T-helper 17 cell (primary cell): Measurements from ENCODE around the gene KIF25. TPM values are rescaled to one million over a fixed set of nuclear protein-coding genes. Genes with fewer than 3 reads are reported as not detected.
A peak's percentile ranks its signal among the peaks of the same experiment; 100 is the strongest.
"Not testable (repeated sequence)": the region's sequence is repeated elsewhere in the genome, so short reads cannot be mapped to it uniquely, and the experiment has no call there.

Experiments
- ATAC-seq: fragments of 150-1000 bp; cut with Tn5 transposase; 2 replicates; pipeline ENCODE4 v1.10.0; 2021; ENCODE audit warnings: mild to moderate bottlenecking, moderate library complexity
- DNase-seq, 3 donors: peaks; one replicate each; pipeline versions ENCODE4 v3.0.0 to v3.0.0-alpha.2; 2020 to 2021
- H3K9me3 ChIP-seq: one replicate; pipeline ENCODE4 v1.7.0; 2013; ENCODE audit warnings: low read length, mild to moderate bottlenecking; ENCODE audit not compliant: control insufficient read depth, poor library complexity, severe bottlenecking
- H3K27ac Mint-ChIP-seq: one replicate; pipeline ENCODE4 v1.8.0; 2022; ENCODE audit warnings: mild to moderate bottlenecking, moderate library complexity, mixed read lengths
- H3K27me3 Mint-ChIP-seq: one replicate; pipeline ENCODE4 v1.8.0; 2022; ENCODE audit warnings: mixed read lengths
- H3K36me3 Mint-ChIP-seq: one replicate; pipeline ENCODE4 v1.8.0; 2022; ENCODE audit warnings: low read depth, mixed read lengths
- H3K4me1 Mint-ChIP-seq: one replicate; pipeline ENCODE4 v1.8.0; 2022; ENCODE audit warnings: mild to moderate bottlenecking, mixed read lengths
- H3K4me3 Mint-ChIP-seq: one replicate; pipeline ENCODE4 v1.8.0; 2022; ENCODE audit warnings: mild to moderate bottlenecking, moderate library complexity, mixed read lengths
- total RNA-seq, 4 donors: library from RNA in 2 of 4; stranded (reverse) in 2 of 4; gene quantifications; one replicate each; pipeline ENCODE4 v1.2.3 and lab custom pipeline; 2022 to 2026

Gene KIF25
- total RNA-seq, 2 donors from 2014 or later, result not detected

DNA sequence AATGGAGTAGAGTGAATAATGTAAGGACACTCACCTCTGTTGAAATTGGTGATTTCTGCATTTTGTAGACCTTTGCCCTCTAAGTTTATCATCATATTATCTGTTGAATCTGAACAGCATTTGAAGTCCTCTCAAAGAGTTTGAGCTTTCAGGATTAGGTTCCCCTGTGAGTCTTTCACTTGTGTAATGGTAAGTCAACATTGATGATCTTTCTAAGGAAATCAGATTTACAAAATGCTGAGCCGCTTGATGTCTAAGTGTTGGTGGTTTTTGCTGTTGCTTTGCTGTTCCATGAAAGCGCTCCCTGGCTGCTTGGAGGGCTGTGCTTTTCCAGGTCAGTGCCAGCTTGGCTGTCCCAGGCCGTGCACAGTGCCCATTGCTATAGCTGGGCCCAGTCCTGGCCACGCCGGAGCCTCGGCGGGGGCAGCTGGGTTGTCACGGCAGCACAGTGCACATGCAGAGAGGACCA is 33.8 kb upstream of the KIF25 start:
- no peaks in the 10 kb centered on the region for H3K9me3 ChIP-seq
- DNase-seq (no peak), ATAC-seq (no peak)
- no peaks in the 10 kb centered on the region for H3K27me3 Mint-ChIP-seq
- H3K27ac Mint-ChIP-seq, result no peak overlapping the region
- H3K36me3 Mint-ChIP-seq, result peaks cover 19% of the 10 kb centered on the region
- H3K4me1 Mint-ChIP-seq, result peaks cover 16% of the 10 kb centered on the region
- no peak overlapping the region for H3K4me3 Mint-ChIP-seq

DNA sequence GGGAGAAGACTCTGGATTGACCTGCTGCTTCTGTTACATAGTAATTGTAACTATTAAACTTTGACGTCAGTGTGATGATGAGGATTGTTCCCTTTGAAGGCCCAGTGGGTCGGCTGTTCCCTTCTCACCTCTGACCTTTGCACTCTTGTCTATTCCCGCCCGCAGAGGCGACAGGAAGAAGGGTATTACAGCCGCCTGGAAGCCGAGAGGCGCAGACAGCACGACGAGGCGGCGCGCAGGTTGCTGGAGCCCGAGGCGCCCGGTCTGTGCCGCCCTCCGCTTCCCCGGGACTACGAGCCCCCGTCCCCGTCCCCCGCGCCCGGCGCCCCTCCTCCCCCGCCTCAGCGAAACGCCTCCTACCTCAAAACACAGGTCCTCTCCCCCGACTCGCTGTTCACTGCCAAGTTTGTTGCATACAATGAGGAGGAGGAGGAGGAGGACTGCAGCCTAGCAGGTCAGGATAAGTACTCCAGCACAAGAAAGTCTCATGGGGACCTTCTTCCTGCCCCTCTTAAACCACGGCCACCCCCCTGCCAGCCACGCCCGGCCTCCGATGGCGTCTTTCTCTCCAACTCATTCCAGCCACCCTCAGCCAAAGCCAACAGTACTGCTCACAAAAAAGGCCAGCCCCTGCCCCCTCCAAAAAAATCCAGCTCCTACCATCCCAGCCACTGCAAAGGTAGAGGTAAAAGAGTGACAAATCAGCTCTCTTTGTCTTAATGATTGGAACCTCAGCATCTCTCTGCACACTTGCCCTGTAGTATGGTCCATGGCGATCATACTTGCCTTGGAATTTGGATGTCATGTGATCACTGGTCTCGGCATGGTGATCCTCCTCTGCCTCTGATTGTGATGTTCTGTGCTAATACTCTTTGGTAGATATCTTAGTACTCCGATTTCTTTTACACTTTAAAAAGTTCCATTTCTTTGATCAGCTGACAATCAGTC is 31.6 kb upstream of the KIF25 start:
- H3K27me3 Mint-ChIP-seq, result no peaks in the 10 kb centered on the region
- peaks cover 15% of the 10 kb centered on the region for H3K4me1 Mint-ChIP-seq
- no peak for ATAC-seq
- peak overlapping the region; percentile 66 for H3K4me3 Mint-ChIP-seq
- H3K36me3 Mint-ChIP-seq, result peaks cover 23% of the 10 kb centered on the region
- H3K9me3 ChIP-seq, result no peaks in the 10 kb centered on the region
- DNase-seq, result no peak
- H3K27ac Mint-ChIP-seq, result no peak overlapping the region

DNA sequence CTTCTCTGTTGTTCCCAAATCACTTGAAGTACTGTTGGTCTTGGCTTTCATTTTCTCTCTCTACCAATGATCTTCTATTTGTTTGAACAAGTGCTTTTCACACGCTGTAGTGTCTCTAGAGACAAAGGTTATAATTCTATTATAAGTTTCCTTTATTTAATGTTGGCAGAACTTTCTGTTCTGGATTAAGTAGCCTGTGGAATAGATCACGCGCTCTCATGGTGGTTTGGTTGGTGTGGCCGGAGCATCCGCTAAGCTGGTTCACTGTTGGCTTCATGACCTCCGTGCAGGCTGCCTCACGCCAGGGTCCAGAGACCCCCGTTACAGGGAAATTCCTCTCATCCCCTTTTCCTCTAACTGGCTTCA is 30.9 kb upstream of the KIF25 start:
- ATAC-seq, result no peak
- no peaks in the 10 kb centered on the region for H3K9me3 ChIP-seq
- H3K27ac Mint-ChIP-seq, result no peak overlapping the region
- H3K27me3 Mint-ChIP-seq, result no peaks in the 10 kb centered on the region
- DNase-seq, result no peak
- H3K4me1 Mint-ChIP-seq, result peaks cover 15% of the 10 kb centered on the region
- peaks cover 23% of the 10 kb centered on the region for H3K36me3 Mint-ChIP-seq
- no peak overlapping the region for H3K4me3 Mint-ChIP-seq

DNA sequence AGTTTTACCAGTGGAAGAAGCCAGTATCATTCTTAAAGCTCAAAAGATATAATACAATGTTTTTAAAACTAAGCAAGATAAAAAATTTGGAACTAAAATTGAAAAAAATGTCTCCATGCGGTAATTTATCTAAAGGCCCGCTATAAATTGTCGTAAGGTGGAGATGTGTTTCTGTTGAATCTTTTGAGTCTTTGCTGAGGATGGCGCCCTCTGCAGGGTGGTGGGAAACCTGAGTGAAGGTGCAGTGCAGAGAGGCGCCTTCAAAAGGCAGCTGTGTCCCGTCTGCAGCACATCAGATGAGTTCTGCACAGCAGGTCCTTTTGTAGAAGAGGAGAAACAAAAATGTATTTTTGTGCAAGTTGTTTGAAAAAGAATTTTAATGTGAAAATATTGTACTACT is 29.4 kb upstream of the KIF25 start:
- no peak overlapping the region for H3K27ac Mint-ChIP-seq
- no peaks in the 10 kb centered on the region for H3K9me3 ChIP-seq
- H3K27me3 Mint-ChIP-seq, result no peaks in the 10 kb centered on the region
- H3K36me3 Mint-ChIP-seq, result peaks cover 20% of the 10 kb centered on the region
- H3K4me1 Mint-ChIP-seq, result peaks cover 17% of the 10 kb centered on the region
- no peak overlapping the region for H3K4me3 Mint-ChIP-seq
- ATAC-seq, result no peak
- DNase-seq, result no peak

DNA sequence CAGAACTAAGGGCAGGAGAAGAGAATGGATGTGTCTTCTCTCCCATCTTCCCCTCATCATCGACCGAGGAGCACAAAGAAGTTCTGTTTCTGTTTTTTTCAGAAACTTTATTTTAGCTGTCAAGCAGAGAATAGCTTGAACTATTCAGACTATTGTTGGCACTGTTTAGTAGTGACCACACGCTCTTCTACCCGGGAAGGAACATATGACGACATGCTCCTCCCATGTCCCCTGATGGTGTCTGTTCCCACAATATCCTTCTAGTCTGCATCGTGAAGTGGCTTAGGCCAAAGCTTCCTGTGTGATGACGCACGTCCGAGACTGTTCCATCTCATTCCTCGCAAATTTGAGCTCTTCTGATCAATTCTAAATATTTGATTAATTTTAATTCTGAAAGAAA is 27.2 kb upstream of the KIF25 start:
- DNase-seq, result no peak
- peaks cover 14% of the 10 kb centered on the region for H3K36me3 Mint-ChIP-seq
- no peak overlapping the region for H3K4me3 Mint-ChIP-seq
- H3K4me1 Mint-ChIP-seq, result peaks cover 15% of the 10 kb centered on the region
- no peak for ATAC-seq
- H3K27me3 Mint-ChIP-seq, result peaks cover 7% of the 10 kb centered on the region
- no peaks in the 10 kb centered on the region for H3K9me3 ChIP-seq
- no peak overlapping the region for H3K27ac Mint-ChIP-seq

DNA sequence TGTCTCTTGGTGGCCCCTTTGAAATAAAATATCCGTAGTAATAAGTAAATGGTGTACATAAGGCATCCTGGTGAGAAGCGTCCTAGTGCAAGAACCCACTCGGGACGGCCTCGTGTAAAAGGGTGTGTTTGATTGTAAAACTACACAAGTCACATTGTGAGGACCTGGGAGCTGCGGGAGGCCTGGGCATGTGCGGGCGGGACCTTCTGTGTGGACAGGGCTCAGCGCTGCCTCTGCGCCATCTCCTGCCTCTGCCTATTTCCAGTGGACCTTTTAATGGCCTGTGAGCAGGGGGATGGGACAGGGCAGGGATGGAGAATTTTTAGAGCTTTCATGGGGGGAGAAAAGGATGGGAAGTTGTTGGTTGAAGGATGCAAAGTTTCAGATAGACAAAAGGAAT is 25.3 kb upstream of the KIF25 start:
- H3K4me3 Mint-ChIP-seq, result no peak overlapping the region
- H3K27me3 Mint-ChIP-seq, result peaks cover 7% of the 10 kb centered on the region
- no peaks in the 10 kb centered on the region for H3K9me3 ChIP-seq
- DNase-seq (no peak), ATAC-seq (no peak)
- peaks cover 7% of the 10 kb centered on the region for H3K36me3 Mint-ChIP-seq
- H3K4me1 Mint-ChIP-seq, result peaks cover 5% of the 10 kb centered on the region
- H3K27ac Mint-ChIP-seq, result no peak overlapping the region

DNA sequence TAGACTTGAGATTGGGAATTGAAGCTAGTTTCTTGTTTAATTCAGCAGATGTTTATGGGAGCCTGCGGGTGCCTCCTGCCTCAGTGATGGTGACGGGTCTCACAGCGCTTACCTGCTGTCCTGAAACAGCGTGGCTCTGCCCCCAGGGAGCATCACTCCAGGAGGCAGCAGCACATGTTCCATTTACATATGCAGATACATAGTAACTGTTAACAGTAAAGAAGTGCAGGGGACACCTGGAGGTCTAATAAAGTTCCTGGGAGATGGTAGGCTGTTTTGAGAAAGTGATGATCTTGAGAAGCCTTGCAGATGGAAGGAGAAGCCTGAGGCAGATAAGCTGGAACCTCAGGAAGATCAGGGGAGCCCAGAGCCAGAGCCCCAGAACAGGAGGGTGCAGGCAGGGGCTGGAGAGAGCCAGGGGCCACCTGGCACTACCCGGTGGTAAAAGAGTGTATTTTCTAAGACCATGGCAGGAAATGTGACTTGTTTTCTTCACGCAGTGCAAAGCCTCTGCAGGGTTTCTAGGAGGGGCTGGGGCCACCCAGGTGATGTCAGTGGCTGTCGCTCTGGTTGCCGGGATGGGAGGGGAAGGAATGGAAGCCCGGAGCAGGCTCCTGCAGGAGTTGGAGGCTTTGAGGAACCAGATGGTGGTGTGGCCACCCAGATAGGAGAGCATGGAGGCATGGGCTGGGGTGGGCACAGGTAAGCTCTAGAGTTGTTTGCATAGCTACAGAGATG is 24.2 kb upstream of the KIF25 start:
- H3K9me3 ChIP-seq, result no peaks in the 10 kb centered on the region
- H3K36me3 Mint-ChIP-seq, result peaks cover 3% of the 10 kb centered on the region
- peaks cover 7% of the 10 kb centered on the region for H3K27me3 Mint-ChIP-seq
- H3K4me3 Mint-ChIP-seq, result peak overlapping the region; percentile 5
- H3K4me1 Mint-ChIP-seq, result peaks cover 5% of the 10 kb centered on the region
- ATAC-seq, result no peak
- DNase-seq, result no peak
- H3K27ac Mint-ChIP-seq, result no peak overlapping the region

DNA sequence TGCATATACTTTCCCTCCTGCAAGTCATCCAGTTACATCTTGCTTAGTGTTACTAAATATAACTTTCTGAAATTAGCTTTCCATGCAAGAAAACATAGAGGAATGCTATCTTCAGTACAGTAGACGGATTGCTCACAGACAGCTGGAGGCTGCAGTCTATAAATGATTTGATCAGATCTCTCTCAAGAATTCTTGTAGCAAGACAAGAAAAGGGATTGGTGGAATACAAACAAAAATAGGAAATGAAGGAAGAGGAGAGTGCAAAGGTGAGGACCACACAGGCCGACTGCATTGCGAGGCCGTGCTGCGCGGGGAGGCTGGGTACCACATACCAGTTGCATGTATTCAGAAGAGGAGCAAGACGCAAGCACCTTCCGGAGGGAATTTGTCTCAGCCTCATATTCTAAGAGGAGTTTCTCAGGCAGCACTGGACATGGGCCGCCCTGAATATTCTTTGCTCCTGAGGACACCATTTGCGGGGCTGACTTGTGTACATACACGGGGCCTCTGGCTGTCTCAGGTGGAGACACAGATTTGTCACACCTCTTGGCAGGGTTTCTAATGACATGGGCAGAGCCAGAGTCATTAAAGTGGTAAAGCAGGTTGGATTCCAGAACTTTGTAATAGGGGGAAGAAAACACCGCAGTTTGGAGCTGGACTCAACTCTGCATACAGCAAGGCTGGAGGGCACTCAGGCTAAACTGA is 22.7 kb upstream of the KIF25 start:
- Mint-ChIP-seq H3K4me1 (peaks cover 5% of the 10 kb centered on the region), H3K36me3 (peaks cover under 1% of the 10 kb centered on the region), H3K27me3 (peaks cover 7% of the 10 kb centered on the region), H3K27ac (no peak overlapping the region), H3K4me3 (no peak overlapping the region)
- DNase-seq (no peak), ATAC-seq (no peak)
- H3K9me3 ChIP-seq, result no peaks in the 10 kb centered on the region

DNA sequence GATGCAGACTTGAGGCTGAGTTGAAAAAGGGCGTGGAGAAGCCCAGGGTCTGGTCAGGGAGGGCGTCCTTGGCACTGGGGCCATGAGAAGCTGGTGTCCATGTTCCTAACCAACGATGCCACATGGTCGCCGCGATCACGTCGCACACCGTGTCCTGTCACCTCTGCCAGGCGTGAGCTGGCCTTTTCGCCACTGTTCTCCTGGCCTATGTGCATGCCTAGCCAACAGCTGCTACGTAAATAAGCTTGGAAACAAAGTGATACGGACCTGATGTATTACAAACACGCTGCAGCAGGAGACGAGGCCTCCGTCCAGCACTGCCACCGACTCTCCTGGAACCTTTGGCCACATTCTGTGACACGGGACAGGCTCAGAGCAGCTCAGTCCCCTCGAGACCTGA is 22.0 kb upstream of the KIF25 start:
- H3K27ac Mint-ChIP-seq, result no peak overlapping the region
- no peak for ATAC-seq

DNA sequence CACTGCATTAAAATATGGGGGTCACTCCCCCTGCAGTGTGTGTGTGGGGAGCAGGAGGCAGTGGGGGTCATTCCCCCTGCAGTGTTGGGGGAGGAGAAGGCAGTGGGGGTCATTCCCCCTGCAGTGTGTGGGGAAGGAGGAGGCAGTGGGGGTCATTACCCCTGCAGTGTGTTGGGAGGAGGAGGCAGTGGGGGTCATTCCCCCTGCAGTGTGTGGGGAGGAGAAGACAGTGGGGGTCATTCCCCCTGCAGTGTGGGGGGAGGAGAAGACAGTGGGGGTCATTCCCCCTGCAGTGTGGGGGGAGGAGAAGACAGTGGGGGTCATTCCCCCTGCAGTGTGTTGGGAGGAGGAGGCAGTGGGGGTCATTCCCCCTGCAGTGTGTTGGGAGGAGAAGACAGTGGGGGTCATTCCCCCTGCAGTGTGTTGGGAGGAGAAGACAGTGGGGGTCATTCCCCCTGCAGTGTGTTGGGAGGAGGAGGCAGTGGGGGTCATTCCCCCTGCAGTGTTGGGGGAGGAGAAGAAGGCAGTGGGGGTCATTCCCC is 21.3 kb upstream of the KIF25 start:
- ATAC-seq, H3K9me3 ChIP-seq, H3K4me3 Mint-ChIP-seq, H3K27ac Mint-ChIP-seq, H3K27me3 Mint-ChIP-seq, H3K36me3 Mint-ChIP-seq, DNase-seq, H3K4me1 Mint-ChIP-seq: not testable (repeated sequence)

More for the DNA sequence above, 22.0 kb upstream of the KIF25 start:
- H3K9me3 ChIP-seq, result no peaks in the 10 kb centered on the region
- Mint-ChIP-seq H3K36me3 (no peaks in the 10 kb centered on the region), H3K4me1 (peaks cover 5% of the 10 kb centered on the region), H3K27me3 (peaks cover 7% of the 10 kb centered on the region), H3K4me3 (no peak overlapping the region)
- no peak for DNase-seq

DNA sequence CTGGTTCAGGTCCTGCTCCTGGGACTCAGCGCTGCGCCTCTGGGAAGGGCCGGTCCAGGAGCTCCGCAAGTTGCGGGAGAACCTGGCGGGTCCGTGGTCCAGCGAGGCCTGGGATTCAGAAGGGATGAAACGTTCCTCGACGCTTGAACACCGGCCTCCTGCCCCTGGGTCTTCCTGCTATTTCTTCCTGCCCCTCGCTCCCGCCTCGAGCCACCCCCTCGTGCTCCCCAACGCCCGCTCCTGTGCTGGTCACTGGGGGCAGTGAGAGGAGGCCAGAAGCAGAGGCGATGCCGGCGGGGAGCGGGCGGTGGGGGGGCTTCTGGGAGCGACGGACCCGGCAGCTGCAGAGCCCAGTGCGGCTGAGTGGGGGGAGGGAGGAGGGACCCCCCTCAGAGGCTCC is 20.8 kb upstream of the KIF25 start:
- no peak for DNase-seq
- Mint-ChIP-seq H3K4me3 (no peak overlapping the region), H3K36me3 (no peaks in the 10 kb centered on the region), H3K27me3 (peaks cover 7% of the 10 kb centered on the region), H3K27ac (no peak overlapping the region), H3K4me1 (peaks cover 8% of the 10 kb centered on the region)
- ATAC-seq, result no peak
- H3K9me3 ChIP-seq, result no peaks in the 10 kb centered on the region

DNA sequence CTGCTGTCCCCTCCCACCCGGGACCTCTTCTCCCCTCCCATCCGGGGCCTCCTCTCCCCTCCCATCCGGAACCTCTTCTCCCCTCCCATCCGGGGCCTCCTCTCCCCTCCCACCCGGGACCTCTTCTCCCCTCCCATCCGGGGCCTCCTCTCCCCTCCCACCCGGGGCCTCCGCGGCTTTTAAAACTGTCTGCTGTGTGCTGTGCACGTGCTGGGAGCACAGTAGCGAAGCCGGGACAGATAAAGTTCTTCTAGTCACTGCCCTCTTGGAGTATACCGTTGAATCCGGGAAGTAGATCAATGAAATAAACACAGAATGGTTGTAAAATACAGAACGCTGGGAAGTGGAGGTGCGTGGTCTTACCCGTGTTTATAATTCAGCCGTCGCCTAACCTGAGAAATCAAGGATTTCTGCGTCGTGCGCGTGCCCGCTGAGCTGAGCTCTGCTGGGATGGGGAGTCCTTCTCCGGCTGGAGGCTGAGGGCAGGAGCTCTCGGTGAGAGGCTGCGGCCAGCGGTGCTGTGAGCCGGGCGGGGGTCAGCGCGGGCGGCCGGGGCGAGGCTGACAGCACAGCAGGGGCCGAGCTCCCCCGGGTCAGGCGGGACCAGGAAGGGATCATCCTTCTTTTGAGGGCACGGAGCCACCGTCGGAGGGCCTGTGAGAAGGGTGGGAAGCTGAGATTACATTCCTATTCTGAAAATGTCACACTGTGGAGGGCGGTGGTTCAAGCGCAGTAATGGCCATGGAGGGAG is 19.6 kb upstream of the KIF25 start:
- ATAC-seq (no peak), DNase-seq (no peak)

More for the DNA sequence above, 19.6 kb upstream of the KIF25 start:
- Mint-ChIP-seq H3K36me3 (no peaks in the 10 kb centered on the region), H3K27me3 (peaks cover 7% of the 10 kb centered on the region), H3K4me3 (no peak overlapping the region), H3K27ac (no peak overlapping the region), H3K4me1 (peaks cover 6% of the 10 kb centered on the region)
- no peaks in the 10 kb centered on the region for H3K9me3 ChIP-seq
